HG03196 (cell line): ENCODE results near the gene TFAP2A.
A peak's percentile ranks its signal among the peaks of the same experiment; 100 is the strongest.

Source experiments
- ATAC-seq: cut with Tn5 transposase; IDR thresholded peaks from one replicate; pipeline ENCODE4 v1.9.1; 2021; ENCODE audit not compliant: unreplicated experiment

TFAP2A gene

GRCh38 chr6:10413262-10413849 lies 1.5 kb downstream of the TFAP2A start:
- ATAC-seq = no peak

DNA sequence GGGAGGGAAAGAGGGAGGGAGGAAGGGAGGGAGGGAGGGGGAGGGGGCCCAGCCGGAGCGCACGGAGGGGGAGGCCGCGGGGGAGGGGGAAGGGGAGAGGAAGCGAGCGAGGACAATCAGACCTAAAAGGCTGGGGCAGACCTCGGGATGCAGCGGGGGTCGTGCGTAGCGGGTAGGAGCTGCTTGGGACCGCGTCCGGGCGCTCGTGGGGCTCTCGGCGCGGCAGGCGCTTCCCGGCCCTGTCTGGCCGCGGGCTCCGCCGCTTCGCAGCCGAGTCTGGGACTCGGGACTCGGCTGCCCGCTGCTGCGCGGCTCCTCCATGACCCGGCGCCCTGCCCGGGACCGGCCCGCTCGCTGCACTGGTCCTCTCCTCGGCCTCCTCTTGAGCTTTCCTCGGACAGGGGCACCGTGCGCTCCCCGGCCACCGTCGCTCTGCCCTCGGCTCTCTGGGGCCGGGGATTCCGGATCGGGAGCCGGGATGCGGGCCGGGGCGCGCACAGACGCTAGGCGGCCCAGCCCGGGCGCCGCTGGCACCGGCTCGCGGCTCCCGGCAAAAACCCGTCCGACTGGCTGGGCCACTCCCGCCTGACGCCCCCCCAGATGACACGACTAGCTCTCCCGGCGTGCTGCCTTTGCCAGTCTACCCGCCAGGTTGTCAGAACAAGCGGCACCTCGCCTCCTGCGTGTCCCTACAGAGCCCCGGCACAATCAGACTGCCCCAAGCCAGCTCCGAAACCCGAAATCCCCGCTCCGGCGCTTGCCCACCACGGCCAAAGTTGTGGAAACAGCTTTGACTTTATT lies 2.2 kb downstream of the TFAP2A start:
- ATAC-seq = peak; percentile 25

DNA sequence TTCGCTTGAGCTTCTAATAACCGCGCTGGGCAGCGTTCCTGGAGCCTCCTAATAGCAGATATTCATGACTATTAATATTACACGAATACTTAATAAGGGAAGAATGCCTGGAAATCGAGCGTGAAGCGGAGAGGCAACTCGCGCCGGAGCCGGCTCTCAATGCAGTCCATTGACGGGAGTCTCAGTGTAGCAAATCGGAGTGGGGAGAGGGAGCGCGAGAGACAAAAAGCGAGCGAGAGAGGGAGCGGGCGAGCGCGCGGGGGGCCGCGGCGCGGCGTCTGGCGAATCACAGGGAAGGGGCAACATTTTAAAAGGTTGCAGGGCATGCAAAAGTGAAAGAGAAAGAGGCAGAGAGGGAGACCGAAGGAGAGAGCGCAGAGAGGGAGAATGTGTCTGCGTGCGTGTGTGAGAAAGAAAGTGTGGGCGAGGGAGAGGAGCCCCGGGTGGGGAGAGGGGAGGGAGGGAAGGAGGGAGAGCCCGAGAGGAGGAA lies 2.9 kb downstream of the TFAP2A start:
- peak; percentile 51 for ATAC-seq

DNA sequence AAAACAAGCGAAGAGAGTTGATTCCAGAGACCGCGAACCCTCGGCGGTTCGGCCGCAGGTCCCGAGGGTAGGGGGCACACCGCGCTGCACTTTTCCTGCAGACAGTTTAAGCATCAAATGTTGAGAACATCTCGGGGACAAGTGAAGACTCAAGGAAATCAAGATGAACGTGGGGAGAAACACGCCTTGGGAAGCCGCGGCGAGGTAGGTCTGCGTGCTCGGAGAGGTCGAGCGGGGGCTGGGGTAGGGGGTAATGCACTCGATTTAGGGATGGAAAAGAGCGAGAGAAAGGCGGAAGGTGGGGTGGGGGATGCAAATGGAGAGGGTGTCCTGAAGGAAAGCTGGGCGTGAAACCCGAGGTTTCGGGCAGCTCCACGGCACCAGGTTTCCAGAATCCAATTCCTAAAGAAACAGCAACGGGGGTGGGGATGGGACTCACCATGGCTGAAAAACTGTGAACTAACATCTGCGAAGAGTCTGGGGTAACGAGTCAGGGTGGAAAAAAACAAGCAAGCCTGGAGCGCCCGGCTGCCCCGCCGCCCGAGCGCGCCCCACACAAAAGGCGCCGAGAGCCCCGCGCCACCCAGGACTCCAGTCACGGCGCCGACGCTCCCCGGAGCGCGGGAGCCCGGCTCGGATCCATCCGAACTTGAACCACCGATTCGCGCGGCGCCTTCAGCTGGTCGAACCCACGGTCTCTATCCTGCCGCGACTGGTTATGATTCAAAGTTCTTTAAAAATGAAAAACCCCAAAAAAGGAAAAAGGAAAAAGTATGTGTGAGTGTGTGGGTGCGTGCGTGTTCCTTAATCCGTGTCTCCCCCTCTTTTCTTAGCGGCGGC lies 3.5 kb downstream of the TFAP2A start:
- no peak for ATAC-seq

- ATAC-seq = no peak
Measured at GRCh38 chr6:10410207-10411050, 4.4 kb downstream of the TFAP2A start.

DNA sequence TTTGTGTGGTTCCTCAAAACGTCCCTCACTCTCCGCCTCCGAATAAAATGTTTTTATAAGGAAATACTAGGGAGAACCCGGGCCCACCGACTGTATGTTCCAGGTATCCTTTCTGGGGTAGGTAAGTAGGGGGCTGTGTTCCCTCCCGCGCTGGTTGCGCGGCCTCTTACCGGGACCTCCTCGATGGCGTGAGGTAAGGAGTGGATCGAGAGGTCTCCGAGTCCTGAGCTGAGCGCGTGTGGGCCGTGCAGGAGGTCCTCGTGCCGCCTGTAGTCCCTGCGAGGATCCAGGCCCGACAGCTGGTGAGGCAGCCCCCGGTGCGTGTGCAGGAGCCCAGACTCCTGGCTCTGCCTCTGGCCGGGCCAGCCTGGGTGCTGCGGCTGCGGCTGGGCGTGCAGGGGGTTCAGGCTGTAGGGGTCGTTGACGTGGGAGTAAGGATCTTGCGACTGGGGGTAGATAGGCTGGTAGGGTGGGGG lies 5.1 kb downstream of the TFAP2A start:
- no peak for ATAC-seq

- no peak for ATAC-seq
Measured at GRCh38 chr6:10409233-10409721, 5.6 kb downstream of the TFAP2A start.

DNA sequence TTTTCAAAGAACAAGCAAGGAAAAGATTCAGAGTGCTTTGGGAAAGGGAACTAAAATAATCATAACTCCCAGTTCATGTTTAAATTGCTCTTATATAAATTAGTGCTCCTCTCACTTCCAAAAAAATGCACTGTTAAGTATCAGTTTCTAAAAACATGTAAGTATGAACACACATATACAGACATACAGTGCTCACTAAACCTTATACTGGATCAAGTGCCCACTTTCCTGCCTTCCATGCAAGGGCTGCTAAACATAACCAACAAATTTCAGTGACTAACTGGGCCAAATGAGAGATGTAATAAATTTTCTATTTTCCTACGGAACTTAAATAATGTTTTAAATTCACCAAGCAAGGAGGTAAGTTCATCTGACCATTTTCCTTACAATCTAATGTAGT lies 6.4 kb downstream of the TFAP2A start:
- ATAC-seq = no peak

GRCh38 chr6:10407674-10408054 lies 7.2 kb downstream of the TFAP2A start:
- no peak for ATAC-seq

- ATAC-seq = no peak
Measured at GRCh38 chr6:10407018-10407673, 7.7 kb downstream of the TFAP2A start.

GRCh38 chr6:10406556-10406955 lies 8.3 kb downstream of the TFAP2A start:
- no peak for ATAC-seq

DNA sequence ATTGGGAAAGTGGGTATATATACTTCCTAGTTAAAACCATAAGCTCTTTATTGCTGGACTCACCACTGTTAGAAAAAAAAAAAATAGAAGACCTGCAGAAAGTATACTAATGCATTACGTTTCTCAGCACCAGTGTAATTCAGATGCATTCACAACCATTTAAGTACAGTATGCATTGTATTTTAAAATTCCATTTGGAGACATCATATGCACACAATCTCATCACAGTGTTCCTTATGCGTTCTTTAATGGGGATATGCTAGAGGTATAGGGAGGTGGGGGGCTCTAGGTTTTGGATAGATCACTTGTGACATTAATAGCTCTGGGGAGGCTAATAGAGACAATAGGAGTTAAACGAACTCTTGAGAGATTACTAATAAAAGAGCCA lies 9.4 kb downstream of the TFAP2A start:
- no peak for ATAC-seq

DNA sequence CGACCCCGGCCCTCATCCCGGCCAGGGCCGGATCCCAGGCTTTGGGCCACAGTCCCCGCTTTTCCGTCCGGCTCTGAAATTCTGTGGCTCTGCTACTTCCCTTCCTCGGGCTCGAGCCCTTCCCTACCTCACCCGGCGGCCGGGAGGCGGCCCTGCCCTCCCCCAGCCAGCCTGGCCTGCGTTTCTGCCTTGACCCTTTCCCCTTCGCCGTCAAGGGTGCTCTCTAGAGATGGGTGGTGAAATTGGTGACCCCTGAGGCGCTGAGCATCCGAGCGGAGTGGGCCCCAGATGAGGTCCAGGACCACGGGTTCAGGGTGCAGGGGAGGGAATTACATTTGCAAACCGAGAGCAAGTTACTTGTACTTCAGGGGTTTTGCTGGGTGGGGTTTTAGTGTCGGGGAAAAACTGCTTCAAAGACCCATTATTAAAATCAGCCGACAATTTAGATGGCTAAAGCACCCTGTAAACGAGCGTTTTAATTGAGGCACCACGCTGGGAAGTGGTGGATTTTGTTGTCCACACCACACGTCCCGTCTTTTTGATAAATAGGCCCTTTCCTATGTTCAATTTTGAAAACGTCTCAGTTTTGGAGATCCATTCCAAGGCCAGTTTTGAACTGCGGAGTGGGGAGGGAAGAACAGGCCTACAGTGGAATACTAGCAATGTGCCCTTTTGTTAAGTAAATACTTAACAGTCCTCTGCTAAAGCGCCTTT lies 9.9 kb downstream of the TFAP2A start:
- no peak for ATAC-seq

DNA sequence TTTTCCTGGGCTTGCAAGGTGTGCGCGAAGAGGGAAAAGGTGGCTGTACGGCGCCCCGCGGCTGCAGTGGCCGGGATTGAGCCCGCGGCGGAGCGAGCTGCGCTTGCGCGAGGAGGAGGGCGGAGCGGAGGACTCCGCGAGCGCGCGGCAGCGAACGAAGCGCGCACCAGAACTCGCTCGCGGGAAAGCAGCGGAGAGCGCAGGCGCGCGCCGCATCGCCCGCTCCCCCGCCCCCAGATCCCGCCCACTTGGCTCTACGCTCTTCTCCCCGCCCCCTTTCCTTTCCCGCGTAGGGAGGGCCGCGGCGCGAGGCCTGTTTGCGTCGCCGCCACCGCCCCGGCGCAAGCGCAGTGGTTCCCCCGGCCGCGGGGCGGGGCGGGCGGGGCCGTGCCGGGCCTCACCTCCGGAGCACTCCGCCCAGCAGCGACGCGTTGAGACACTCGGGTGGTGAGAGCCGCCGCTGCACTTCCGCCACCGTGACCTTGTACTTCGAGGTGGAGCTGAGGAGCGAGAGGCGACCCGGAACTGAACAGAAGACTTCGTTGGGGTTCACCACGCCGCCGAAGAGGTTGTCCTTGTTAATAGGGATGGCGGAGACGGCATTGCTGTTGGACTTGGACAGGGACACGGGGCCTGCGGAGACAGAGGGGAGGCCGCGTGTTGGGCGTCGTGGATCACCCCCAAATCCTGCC lies 10.6 kb downstream of the TFAP2A start:
- peak; percentile 97 for ATAC-seq

DNA sequence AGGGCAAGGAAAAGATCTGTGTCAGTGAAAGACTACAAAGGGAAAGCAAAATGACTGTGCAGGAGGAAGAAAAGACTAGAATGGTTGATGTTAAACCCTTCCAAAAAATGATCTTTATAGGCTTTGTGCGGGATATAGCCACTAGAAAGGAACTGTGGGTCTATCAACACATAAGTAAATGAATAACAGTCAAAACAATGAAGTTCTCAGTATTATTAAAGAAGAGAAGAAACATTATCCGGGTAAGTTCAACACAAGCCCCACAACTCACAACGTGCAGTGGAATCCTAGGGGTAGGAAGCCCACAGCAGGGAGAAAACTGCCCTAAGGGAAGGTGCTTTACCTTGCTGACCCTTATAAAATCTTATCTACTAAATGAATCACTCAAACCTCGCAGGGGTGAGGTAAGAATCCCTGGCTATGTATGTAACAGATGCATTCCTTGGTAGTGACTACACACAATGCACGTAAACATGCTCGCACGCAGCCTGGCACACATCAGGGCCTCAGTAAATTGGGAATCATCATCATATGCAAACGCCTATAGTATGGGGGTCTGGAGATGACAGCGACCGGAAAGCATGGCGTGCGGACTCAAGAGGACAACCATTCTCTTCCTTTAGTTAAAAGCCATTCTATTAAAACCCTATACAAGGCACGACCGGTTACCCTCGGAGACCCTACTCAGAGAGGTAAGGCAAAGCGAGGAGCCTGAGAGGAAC lies 11.3 kb downstream of the TFAP2A start:
- ATAC-seq = peak; percentile 22

GRCh38 chr6:10402648-10403311 lies 12.1 kb downstream of the TFAP2A start:
- ATAC-seq = no peak

GRCh38 chr6:10401632-10402223 lies 13.1 kb downstream of the TFAP2A start:
- no peak for ATAC-seq
